GM19023 (cell line): Measurements from ENCODE around the gene CCNL1.
A peak's percentile ranks its signal among the peaks of the same experiment; 100 is the strongest.

ENCODE experiments used
- ATAC-seq: cut with Tn5 transposase; IDR thresholded peaks from one replicate; pipeline ENCODE4 v1.9.1; 2021; ENCODE audit warnings: mild to moderate bottlenecking, moderate library complexity; ENCODE audit not compliant: unreplicated experiment

CCNL1 gene

GRCh38 chr3:157147099-157147803 lies 12.7 kb downstream of the CCNL1 start:
- no peak for ATAC-seq

DNA sequence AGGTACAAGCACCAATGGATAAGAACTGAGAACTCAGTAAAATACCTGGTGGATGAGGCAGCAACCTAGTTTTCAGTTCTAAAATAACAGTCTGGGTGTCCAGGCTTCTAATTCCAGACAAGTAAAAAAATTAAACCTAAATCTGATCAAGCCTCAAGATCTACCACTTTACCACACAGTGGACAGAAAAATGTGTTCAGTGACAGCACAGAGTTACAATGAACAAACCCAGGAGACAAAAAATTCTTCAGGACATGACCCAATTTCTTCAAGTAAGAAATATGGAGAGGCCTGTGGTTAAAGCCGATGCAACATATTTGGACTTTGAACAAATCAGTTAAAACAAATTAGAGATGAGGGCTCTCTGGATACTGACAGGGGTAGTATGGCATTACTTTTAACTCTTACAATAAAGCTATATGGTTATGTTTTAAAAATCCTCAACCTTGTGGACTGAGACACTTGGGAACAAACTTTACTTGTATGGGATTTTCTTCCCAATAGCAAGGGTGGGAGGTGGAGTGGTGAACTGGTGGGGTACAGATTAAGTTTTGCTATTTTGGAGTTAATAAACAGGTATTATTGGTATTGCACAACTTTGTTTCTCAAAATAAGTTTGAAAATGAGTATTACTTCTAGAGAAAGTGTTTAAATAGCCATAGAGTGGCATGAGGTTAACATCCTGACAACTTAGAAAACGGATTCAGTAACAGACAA lies 14.2 kb downstream of the CCNL1 start:
- ATAC-seq: no peak

- no peak for ATAC-seq
Measured at GRCh38 chr3:157142315-157142714, 17.6 kb downstream of the CCNL1 start.

DNA sequence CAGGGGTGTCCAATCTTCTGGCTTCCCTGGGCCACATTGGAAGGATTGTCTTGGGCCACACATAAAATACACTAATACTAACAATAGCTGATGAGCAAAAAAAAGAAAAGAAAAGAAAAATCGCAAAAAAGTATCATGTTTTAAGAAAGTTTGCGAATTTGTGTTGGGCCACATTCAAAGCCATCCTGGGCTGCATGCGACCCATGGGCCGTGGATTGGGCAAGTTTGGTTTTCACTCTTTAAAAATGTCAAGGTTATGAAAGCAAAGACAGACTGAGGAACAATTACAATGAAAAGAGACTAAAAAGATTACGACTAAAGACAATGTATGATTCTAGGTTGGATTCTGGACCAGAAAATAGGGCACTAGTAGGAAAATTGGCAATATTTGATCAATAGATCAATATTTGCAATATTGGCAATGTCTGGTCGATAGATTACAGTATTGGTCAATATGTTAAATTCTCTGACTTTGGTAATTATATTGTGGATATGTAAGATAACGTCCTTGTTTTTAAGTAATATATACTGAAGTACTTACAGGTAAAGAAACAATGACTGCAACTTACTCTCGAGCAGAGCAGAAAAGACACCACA lies 19.9 kb downstream of the CCNL1 start:
- ATAC-seq: no peak

DNA sequence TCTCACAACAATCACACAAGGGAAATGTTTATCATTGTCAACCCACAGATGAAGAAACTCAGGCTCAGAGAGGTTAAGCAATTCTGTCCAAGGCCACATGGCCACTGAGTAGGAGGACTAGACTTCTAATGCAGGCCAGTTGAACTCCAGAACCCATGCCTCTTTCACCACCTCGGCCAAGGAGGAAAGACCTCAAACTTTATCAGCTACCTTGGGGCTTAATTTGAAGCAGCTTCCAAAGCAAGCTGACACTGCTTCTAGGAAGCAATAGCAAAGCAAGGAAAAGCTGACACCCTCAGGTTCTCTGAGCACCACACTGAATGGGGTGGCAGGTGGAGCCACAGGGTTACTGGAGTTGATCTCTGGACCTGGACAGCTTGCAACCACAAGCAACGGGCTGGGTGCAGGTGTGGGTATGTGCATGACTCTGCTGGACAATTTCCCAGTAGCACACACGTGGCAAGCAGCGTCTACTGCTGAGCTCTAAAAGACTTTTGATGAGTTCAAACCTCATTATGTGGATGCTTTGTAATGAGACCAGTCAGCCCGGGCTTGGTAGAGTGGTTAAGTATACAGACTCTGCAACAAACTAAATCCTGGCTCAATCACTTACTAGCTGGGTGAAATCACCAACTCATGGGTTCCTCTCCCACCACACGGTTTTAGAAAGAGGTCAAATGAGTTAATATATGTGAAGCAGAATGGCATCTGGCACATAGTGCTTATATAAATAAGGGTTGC lies 23.1 kb downstream of the CCNL1 start:
- peak; percentile 19 for ATAC-seq

DNA sequence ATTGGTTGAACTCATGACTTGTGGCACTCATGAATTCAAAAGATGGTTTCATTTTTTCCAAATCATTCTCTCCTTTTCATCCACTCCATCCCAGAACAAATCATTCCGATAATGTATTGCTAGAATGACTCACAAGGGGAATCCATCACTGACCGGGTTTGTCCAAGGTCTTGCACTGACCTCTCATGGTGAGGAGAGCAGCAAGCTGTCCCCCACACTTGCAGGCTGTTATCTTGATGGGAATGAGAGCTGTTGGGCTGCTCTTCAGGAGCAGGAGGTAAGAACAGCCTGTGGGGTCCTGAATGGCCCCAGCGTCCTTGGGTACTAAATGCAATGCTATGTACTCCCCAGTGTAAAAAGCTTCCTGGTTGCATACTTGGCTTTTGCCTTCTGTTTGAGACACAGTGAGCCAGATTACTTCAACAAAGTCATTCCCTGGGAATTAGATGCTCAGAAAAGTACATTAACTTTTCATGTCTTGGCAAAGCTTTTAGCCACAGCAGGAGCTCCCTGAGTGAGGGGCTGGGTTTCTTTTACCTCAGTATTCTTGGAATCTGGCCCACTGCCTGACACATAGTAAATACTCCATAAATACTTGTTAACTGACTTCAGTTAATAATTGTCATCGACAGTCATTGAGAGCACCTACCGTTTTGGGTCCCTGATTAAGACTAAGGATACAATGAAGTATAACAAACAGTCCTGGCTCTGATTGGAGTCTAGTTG lies 24.1 kb downstream of the CCNL1 start:
- ATAC-seq: no peak

- peak; percentile 48 for ATAC-seq
Measured at GRCh38 chr3:157134620-157135191, 25.2 kb downstream of the CCNL1 start.

- ATAC-seq: no peak
Measured at GRCh38 chr3:157133434-157134320, 26.3 kb downstream of the CCNL1 start.

GRCh38 chr3:157132936-157133335 lies 27.0 kb downstream of the CCNL1 start:
- ATAC-seq: no peak

DNA sequence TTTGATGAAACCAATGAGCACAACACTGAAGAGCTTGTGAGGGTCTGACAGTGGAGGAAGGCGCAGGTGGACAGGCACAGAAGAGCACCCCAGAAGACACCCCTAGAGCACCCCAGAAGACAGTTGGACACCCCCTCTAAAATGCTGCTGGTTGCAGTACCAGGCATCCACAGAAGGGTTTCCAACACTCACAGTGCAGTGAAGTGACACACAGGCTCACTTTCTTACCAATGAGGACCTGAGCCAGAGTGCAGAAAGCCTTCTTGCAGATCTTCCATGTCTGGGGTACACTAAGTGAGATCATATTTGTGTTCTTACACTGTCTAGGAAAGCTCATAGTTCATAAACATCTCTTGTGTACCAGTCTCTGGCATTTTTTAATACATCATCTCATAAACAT lies 27.6 kb downstream of the CCNL1 start:
- ATAC-seq: no peak

DNA sequence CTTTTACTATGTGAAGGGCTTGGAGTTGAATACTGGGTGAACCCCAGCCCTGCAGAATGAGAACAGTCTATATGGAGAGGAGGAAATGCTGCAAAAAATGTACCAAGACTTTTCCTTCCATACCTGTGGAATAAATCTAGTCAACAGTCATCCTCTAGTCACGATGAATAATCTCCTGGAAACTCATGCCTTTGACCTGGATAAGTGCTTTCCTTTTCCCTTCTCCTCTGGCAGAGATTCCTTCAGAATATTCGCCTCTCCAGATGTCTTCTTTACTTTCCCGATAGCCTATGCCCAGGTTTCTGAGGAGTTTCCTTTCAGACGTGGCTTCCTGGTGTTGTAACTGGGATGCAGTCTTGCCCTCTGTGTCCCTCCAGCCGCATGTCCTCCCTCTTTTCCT lies 28.1 kb downstream of the CCNL1 start:
- ATAC-seq: no peak

DNA sequence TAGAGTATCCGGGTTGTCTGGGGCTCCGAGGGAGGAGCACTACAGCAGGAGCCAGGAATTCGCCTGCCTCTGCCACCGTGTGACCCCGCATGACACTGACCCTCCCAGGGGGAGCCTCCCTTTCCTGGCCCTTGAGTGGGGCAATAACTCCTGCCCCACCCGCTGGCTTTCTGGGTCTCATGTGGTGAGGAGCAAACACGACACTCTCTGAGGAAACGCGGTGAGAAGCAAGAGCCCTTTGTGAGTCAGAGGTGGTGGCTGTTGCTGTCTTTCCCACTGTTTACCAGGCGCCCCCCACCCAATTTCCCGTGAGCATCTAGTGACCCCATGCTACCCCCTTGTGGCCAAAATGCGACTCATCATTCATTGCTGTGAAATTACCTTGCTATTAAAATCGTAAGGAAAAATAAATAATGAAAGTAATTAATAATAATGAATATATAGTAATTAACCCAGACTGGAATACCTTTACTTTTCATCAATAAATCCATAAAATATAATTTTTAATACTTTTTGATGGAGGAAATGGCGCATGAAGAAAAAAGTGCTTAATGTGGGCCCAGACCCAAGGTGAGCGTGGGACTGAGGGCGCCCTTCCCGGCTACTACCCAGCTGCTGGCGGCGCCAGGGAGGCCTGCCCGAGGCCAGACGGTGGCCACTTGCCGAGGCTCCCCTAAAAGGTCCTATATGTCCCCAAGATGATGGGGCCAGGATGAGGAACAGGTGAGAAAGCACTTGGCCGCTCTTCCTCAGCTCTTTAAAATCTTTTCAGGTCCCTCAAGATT lies 29.3 kb downstream of the CCNL1 start:
- no peak for ATAC-seq

GRCh38 chr3:157129803-157130466 lies 30.0 kb downstream of the CCNL1 start:
- ATAC-seq: no peak

DNA sequence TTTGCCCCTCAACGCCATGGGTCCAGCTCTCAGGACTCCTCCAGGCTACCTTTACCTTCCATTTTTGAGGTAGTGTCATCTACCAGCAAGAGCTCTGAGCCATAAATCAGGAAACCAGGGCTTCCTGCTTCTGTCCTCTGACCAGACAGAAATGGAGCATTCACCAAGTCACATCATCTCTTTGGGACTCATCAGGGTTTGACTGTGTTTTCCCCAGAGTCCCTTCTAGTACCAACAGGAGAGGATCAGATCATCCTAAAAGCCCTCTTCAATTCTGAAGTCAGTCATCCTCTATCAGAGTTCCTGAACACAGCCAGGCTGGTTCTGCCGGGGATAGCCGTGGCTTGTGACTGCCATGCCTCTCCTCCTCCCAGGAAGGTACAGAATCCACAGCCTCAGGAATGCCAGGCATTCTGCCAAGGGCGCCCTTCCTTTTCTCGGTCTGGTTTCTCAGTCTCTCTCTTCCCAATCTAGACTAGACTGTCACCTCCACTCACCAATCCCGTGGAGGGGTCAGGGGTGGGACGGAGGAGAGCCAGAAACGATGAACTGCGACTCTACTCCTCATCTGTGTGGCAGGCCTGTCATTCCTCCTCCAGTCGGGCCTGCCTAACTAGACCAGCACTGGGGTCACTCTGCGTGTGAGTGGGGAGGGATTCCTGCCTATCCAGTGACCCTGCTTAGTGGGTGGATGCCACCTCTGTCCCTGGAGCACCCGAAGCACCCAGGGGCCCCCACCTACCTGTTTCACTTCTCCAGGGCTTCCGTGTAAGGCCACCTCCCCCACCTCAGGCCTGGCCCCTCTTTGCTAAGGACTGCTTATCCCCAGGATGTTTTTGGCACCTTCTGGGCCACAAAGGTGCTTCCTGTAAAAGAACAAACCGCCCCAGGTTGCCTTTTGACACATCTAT lies 30.9 kb downstream of the CCNL1 start:
- peak; percentile 15 for ATAC-seq

GRCh38 chr3:157127831-157128767 lies 31.8 kb downstream of the CCNL1 start:
- ATAC-seq: peak; percentile 52

DNA sequence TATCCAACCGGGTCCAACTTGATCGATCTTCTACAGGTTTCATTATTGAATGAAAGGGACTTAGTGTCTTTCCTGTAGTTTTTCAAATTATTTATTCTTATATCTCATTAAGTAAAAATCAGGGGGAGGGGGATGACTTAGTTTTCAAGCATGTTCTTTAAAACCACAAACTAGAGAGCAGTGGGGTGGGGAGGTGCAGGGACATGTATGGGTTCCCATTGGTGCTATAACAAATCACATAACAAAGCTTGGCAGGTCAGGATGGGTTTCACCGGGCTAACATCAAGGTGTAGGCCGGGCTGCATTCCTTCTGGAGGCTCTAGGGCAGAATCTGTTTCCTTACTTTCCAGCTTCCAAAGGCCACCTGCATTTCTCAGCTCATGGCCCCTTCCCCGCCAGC lies 32.7 kb downstream of the CCNL1 start:
- no peak for ATAC-seq
